ENCODE data around the gene NTF3. TPM values are rescaled to one million over a fixed set of nuclear protein-coding genes. Genes with fewer than 3 reads are reported as not detected.

Gene NTF3
- total and polyA plus RNA-seq, 12 donors: 0.20 to 2.2 (median 0.79) TPM; not detected in 1

GRCh38 chr12:5481645-5482044, 49.7 kb downstream of the NTF3 start:
- H3K9me3 ChIP-seq: no peaks in the 10 kb centered on the region
- WGBS, 2 donors: 95 to 98% methylated on average over 5 of the region's 5 CpGs

DNA sequence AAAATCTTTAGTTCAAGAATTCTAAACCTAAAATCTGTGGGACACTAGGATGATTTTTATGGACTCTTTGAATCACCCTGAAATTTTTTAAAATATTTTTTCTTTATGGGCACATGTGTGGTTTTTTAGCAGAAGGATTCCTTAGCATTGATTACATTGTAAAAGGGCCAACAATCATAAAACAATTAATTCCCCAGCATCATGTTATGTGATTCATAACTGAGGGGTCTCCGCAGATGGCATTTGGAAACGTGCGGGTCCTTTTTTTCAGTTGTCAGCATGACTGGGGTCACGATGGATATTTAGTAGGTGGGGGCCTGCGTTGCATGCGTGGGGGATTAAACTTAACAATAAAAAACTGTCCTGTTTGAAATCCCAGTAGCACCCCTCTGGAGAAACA, 52.5 kb downstream of the NTF3 start:
- DNase-seq: no peak
- H3K27ac ChIP-seq: no peak overlapping the region
- WGBS, 2 donors: 89 to 92% methylated on average over 6 of the region's 6 CpGs
- TF ChIP-seq CTCF (IDR thresholded peaks at IDR 0.05): no peak
- peaks cover 0 to 18% (median 6%) of the 10 kb centered on the region in 9 donors for H3K4me1 ChIP-seq
- intact Hi-C loops (cut with DNase I): no loop called here
- ATAC-seq: no peak
- peaks cover 0 to 23% (median 0%) of the 10 kb centered on the region in 7 donors for H3K27me3 ChIP-seq
- H3K4me3 ChIP-seq: no peak overlapping the region
- H3K9me3 ChIP-seq: no peaks in the 10 kb centered on the region
- H3K36me3 ChIP-seq: no peaks in the 10 kb centered on the region

More at GRCh38 chr12:5481645-5482044, 49.7 kb downstream of the NTF3 start:
- DNase-seq (no peak), ATAC-seq (no peak)
- Histone ChIP-seq H3K4me1 (no peaks in the 10 kb centered on the region), H3K36me3 (no peaks in the 10 kb centered on the region), H3K27ac (no peak overlapping the region), H3K27me3 (peaks cover 0 to 27% (median 0%) of the 10 kb centered on the region in 7 donors), H3K4me3 (no peak overlapping the region)
- no peak for TF ChIP-seq CTCF (IDR thresholded peaks at IDR 0.05)
- intact Hi-C loops (cut with DNase I): no loop called here

DNA sequence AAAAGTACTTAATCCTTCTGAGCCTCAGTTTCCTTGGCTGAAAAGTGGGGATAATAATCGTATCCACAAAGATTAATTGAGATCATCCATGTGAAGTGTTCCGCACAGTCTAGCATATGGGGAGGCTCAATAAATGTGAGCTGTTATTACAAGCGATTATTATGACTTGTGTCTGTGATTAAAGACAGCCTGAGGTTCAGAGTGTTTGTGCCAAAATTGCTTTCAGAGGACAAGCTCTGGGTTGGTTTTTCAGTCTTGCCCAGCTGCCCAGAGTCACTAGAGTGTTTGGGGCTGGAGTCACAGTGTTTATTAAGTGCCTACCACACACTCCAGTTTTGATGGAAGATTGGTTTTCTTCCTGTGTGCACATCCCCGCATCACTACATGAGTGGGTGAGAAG, 53.5 kb downstream of the NTF3 start:
- intact Hi-C loops (cut with DNase I): no loop called here
- WGBS, 2 donors: 64 to 85% methylated on average over 4 of the region's 4 CpGs
- H3K27ac ChIP-seq: no peak overlapping the region
- no peak for ATAC-seq
- peaks cover 0 to 21% (median 0%) of the 10 kb centered on the region in 7 donors for H3K27me3 ChIP-seq
- no peaks in the 10 kb centered on the region for H3K9me3 ChIP-seq
- DNase-seq: no peak
- H3K4me1 ChIP-seq: peaks cover 0 to 24% (median 8%) of the 10 kb centered on the region in 9 donors
- no peak overlapping the region for H3K4me3 ChIP-seq
- no peaks in the 10 kb centered on the region for H3K36me3 ChIP-seq
- no peak for TF ChIP-seq CTCF (IDR thresholded peaks at IDR 0.05)

DNA sequence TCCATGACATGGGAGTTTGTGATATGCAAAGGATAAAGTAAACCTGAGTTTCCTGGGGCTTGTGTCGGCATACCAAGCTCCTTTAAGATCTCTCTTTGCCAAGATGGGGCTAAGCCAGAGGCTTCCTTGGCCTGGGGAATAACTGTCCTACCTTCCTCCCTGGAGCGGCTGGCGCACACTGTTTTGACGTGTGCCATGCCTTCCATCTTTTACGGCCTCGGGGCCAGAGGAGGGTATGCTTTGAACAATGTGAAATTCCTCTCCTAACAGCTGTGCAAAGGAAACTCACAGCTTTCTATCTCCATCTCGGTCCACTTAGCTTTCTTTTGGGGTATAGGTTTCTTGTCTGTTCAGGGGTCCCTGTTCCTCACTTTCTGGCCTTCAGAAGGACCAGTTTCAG, 55.2 kb downstream of the NTF3 start:
- DNase-seq (no peak), ATAC-seq (no peak)
- intact Hi-C loops (cut with DNase I): no loop called here
- no peak for TF ChIP-seq CTCF (IDR thresholded peaks at IDR 0.05)
- WGBS, 2 donors: 83 to 90% methylated on average over 7 of the region's 7 CpGs
- no peak overlapping the region for H3K4me3 ChIP-seq
- H3K27me3 ChIP-seq: peaks cover 0 to 10% (median 0%) of the 10 kb centered on the region in 7 donors
- H3K9me3 ChIP-seq: no peaks in the 10 kb centered on the region
- H3K36me3 ChIP-seq: no peaks in the 10 kb centered on the region
- H3K4me1 ChIP-seq: peaks cover 0 to 24% (median 8%) of the 10 kb centered on the region in 9 donors
- H3K27ac ChIP-seq: no peak overlapping the region

Data from heart right ventricle (tissue), 16 donors.